Fibroblast of lung (primary cell): ENCODE data around the gene TMEM59.

Source experiments
- CTCF ChIP-seq, 2 donors: IDR thresholded peaks in 1 of 2; conservative IDR thresholded peaks in 1 of 2; 1 replicate in 1 of 2; 2 replicates in 1 of 2; pipeline ENCODE4 v1.5.1; 2011 to 2012; ENCODE audit warnings: low read length in 2 of 2, control low read depth in 1 of 2, inconsistent platforms in 1 of 2, low read depth in 1 of 2, mild to moderate bottlenecking in 1 of 2
- EZH2 ChIP-seq: IDR thresholded peaks from 2 replicates; pipeline ENCODE4 v1.5.1; 2012; ENCODE audit warnings: low read length, control low read depth, mild to moderate bottlenecking; ENCODE audit errors: missing control alignments

GRCh38 chr1:54041806-54042205 is 11.2 kb downstream of the TMEM59 start:
- no peak for TF ChIP-seq CTCF (conservative IDR thresholded peaks at IDR 0.05 in 1 of 2, IDR thresholded peaks at IDR 0.05 in 1 of 2; ENCODE audit: low read depth in 1 of 2, low read length in 2 of 2)
- TF ChIP-seq EZH2: no peak
